K562 treated with DMSO at 1 percent for 48 hours (cell line): Measurements from ENCODE around the gene KLRC4. TPM values are rescaled to one million over a fixed set of nuclear protein-coding genes. Genes with fewer than 3 reads are reported as not detected.

Experiments used
- total RNA-seq: library from RNA; unstranded; fragments of 300-600 nt; gene quantifications from 2 replicates; pipeline ENCODE4 v1.2.3, GENCODE V29; 2022; ENCODE audit warnings: low replicate concordance; ENCODE audit errors: extremely low read depth

The KLRC4 gene
- total RNA-seq: not detected in 2 replicates

GRCh38 chr12:10409392-10409791, at the start of gene KLRC4:
Gene KLRC4, minus strand, starts transcription at chr12:10409757. Its CDS starts 182 bp downstream, at chr12:10409575.

GRCh38 chr12:10453156-10453555, 43.6 kb upstream of the KLRC4 start, which contains the start of gene KLRC1:
Gene KLRC1, minus strand, starts transcription at chr12:10453377. Its CDS starts 2,221 bp downstream, at chr12:10451156.

GRCh38 chr12:10435816-10436215, 26.3 kb upstream of the KLRC4 start, which contains the start of gene KLRC2:
Gene KLRC2, minus strand, starts transcription at chr12:10436010. Its CDS starts 24 bp downstream, at chr12:10435986.

GRCh38 chr12:10420334-10420733, 10.8 kb upstream of the KLRC4 start, which contains the start of gene KLRC3:
Gene KLRC3, minus strand, starts transcription at chr12:10420595. Its CDS starts 45 bp downstream, at chr12:10420550.

GRCh38 chr12:10389904-10390303, 19.7 kb downstream of the KLRC4 start, which contains the start of gene KLRK1:
Gene KLRK1, minus strand, starts transcription at chr12:10390041. Its CDS starts 1,231 bp downstream, at chr12:10388810.

Other genes starting within 250 kb of the KLRC4 start
- gene OLR1, start 237.6 kb downstream of the KLRC4 start, total RNA-seq: not detected in 2 replicates
- gene TMEM52B, start 230.7 kb downstream of the KLRC4 start, total RNA-seq: not detected in 2 replicates
- gene GABARAPL1, start 196.9 kb downstream of the KLRC4 start, total RNA-seq: not detected in 2 replicates
- gene KLRD1, start 101.9 kb downstream of the KLRC4 start, total RNA-seq: not detected in 2 replicates
- gene KLRK1, start 19.7 kb downstream of the KLRC4 start, total RNA-seq: not detected in 2 replicates
- gene KLRC3, start 10.8 kb upstream of the KLRC4 start, total RNA-seq: not detected in 2 replicates
- not detected in 2 replicates for gene KLRC2, start 26.3 kb upstream of the KLRC4 start, total RNA-seq
- gene KLRC1, start 43.6 kb upstream of the KLRC4 start, total RNA-seq: not detected in 2 replicates
- not detected in 2 replicates for gene EIF2S3B, start 96.1 kb upstream of the KLRC4 start, total RNA-seq
- not detected in 2 replicates for gene MAGOHB, start 203.9 kb upstream of the KLRC4 start, total RNA-seq